GM19351 (cell line): ENCODE results near the gene FXYD5.
A peak's percentile ranks its signal among the peaks of the same experiment; 100 is the strongest.

Experiments
- ATAC-seq: cut with Tn5 transposase; IDR thresholded peaks from one replicate; pipeline ENCODE4 v1.9.1; 2021; ENCODE audit warnings: mild to moderate bottlenecking, moderate library complexity; ENCODE audit not compliant: unreplicated experiment

Gene FXYD5, protein sequence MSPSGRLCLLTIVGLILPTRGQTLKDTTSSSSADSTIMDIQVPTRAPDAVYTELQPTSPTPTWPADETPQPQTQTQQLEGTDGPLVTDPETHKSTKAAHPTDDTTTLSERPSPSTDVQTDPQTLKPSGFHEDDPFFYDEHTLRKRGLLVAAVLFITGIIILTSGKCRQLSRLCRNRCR

DNA sequence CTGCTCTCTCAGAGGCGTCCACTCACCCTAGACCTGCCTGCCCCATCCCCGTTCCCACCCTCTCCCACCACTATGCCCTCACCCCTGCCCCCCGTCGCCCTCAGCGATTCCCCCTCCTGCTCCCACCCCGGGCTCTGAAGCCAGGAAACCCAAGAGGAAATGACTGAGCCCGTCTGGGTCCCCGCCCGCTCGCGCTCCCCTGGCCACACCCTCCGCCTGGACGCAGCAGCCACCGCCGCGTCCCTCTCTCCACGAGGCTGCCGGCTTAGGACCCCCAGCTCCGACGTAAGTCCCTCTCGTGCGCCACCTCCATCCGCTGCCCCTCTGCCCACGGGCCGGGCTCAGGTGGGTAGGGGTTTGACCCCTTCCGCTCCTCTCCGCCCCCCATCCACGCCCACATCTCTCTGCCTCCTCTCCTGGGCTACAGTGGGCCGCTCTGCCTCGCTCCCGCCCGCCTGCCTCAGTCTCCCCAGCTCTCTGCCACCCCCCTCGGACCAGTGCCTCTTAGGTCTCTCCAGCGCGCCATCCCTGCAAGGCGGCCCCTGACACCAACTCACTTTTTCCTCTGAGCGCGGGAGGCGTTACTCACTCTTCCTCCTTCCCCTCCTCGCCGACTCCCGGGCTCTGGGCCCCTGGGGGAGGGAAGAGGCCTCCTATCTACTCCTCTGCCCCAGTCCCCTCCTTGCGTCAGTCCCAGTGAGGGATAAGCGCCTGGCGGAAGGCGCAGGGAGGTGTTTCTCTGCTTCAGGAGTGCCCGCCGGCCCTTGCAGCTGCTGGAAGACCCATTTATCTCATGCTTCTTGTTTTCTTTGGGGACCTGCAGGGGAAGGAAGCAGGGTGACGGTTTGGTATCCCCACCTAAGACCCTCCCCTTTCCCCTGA is at the start of gene FXYD5:
Gene FXYD5 (plus strand): TSS at position 211 of the 882 bp plus-strand sequence. CDS start 816 bp downstream, outside the sequence.
- ATAC-seq: peak; percentile 43

DNA sequence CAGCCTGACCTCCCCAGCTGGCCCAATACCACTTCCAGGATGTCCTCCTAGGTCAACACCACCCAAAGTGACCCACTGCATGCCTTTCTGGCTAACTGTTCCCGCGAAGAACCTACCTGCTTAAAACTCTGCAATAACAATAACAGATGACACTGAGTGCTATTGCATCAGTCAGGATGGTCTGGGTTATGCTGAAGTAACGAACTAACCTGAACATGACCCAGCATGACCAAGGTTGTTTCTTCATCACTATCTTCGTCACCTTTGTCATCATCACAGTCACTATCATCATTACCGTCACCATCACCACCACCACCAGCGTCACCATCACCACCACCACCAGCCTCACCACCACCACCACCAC is 49.5 kb upstream of the FXYD5 start:
- no peak for ATAC-seq

DNA sequence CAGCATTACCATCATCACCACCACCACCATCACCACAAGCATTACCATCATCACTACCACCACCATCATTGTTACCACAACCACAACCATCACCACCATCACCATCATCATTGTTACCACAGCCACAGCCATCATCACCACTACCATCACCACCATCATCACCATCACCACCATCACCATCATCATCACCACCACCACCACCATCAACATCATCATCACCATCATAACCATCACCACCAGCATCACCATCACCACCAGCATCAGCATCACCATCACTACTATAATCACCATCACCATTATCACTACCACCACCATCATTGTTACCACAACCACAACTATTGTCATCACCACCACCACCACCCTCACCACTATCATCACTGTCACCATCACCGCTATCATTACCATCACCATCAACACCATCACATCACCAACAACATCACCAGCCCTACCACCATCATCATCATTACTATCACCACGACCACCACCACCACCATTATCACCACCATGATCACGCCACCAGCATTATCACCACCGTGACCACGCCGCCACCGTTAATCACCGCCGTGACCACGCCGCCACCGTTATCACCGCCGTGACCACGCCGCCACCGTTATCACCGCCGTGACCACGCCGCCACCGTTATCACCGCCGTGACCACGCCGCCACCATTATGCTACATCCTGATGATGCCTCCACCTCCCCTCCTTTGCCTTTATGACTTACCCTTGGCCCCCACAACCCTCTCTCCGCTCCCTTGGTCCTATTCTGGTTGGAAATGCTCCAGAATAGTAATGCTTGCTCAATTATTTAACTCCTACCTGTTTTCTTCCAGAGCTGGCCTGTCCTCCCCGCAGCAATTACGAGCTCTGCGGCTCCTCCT is 48.9 kb upstream of the FXYD5 start:
- ATAC-seq: no peak

DNA sequence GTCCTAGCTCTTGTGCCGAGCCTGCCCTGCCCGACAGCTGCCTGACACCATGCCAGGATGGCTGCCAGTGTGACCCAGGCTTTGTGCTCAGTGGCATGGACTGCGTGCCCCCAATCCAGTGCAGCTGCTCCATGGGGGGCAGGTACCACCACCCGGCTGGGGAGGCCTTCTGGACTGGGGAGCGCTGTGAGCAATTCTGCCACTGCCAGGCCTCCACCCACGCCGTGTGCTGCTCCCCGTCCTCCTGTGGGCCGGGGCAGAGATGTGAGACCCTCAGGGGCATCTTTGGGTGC is 48.3 kb upstream of the FXYD5 start:
- no peak for ATAC-seq

DNA sequence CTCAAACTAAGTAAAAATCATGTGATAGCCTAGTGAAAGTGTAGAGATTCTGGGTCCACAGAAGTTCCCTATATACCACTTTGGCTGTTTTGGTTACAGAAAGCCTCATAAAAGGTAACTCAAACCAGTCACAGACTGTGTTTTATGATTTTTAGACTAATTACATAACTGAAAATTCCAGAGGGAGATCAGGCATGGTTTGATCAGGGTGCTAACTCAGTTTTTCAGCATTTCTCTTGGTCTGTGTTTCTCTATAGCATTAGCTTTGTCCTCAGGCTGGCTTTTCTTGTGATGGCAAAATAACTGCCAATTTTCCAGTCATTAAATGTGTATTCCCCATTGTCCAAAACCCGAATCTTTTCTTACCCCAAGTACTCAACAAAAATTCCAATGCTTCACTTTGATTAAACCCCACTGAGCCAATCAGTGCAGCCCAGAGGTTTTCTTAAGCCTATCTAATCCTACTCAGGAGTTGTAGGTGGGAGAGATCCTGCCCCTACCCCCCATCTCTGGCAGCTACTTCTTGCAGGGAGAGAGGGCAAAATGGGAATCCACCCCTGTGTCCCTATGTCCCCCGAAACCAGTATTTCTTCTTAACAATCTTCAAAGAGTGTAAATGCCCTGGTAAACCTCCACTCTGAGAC is 47.5 kb upstream of the FXYD5 start:
- ATAC-seq: no peak

DNA sequence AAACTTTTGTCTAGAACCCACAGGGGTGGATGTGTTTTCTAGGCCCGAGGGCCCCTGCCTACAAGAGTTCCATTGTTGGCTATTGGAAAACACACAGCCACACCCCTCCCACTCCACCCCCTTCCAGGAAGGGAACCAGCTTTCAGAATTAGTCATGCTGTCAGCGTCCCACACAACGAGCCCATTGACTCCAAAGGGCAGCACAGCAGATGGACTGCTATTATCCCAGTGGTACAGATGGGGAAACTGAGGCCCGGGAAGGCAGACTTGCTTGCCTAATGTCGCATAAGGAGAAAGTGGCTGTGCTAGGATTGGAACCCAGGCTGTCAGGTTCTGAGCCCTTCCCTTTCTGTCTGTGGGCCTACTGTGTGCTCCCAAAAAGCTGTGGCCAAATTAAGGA is 47.0 kb upstream of the FXYD5 start:
- no peak for ATAC-seq

DNA sequence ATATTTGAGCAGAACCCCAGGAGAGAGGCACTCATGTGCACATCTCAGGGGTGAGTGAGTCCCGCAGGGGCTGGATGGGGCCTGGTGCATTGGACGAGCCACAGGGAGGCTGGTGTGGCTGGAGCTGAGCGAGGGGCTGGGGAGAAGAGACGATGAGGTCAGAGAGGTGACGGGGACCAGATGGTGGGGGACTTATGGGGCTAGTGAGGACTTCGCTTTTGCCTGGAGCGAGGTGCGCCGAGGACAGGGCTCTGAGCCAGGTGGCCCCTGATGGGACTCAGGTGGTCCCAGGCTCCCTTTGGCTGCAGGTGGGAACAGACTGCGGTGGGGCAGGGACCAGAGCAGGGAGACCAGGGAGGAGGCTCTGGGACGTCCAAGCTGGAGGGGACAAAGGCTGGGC is 45.8 kb upstream of the FXYD5 start:
- no peak for ATAC-seq

DNA sequence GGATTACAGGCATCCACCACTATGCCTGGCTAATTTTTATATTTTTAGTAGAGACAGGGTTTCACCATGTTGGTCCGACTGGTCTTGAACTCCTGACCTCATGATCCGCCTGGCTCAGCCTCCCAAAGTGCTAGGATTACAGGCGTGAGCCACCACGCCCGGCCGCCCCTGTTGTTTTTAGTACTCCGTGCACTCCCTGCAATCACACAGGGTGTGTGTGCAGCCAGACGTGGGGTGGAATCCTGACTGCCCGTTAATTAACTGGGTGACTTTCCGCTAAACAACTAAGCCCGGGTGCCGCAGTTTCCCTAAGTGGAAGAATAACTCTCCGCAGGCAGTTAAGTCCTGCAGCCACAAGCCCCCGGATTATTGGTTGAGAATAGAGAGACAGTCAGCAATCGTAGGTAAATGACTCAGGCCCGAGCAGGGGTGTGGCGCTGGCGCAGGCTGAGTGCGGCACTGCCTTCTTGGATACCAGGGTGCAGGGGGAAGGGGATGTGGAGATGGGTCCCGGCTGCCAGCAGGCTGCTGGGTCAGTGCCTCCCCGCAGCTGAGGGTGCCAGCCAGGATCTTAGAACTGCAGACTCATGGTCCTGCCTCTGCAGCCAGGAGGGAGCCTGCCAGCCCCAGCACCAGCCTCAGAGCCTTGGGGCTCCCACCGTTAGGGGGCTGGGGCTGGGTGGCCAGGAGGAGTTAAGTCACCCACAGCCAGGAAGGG is 45.0 kb upstream of the FXYD5 start:
- no peak for ATAC-seq

DNA sequence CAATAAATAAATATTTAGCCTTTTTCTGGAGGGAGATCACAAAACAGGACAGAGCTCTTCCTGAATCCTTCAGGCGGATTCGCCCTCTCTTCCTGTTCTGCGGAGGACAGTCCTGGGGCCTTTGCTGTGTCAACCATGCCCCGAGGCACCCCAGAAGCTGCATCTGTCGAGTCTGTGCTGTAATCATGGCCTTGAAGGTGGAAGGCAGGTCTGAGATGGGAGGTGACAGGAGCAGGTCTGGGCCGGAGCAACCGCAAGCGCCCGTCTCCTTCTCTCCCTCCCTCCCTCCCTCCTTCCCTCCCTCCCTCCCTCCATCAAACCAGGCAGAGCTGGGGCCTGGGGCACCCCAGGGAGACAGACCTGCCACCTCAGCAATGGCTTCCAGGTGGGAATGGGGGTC is 43.6 kb upstream of the FXYD5 start:
- no peak for ATAC-seq

DNA sequence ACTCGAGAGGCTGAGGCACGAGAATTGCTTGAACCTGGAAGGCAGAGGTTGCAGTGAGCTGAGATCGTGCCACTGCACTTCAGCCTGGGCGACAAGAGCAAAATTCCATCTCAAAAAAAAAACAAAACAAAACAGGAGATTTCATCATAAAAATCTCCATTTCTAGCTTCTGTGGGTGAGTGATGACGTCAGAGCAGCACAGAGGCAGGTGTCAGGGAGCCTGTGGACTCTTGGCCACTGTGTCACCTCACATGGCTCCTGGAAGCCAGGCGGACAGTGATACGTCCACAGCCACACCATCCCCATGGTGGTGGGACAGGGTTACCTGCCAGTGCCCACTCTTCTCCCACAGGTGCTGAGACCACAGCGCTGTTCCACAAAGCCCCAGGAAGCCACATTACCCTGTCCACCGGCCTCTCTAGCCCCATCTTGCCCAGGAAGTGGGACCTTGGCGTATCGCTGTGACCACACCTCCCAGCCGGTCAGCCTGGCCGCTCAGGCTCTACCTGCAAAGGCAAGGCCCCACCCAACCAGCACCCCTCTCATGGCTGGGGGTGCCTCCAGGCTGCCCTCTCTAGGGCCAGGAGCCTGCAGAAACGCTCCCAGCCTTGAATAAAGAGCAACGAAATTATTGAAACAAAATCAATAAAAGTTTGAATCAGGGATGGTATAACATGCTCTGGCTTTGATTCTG is 41.4 kb upstream of the FXYD5 start:
- ATAC-seq: no peak

DNA sequence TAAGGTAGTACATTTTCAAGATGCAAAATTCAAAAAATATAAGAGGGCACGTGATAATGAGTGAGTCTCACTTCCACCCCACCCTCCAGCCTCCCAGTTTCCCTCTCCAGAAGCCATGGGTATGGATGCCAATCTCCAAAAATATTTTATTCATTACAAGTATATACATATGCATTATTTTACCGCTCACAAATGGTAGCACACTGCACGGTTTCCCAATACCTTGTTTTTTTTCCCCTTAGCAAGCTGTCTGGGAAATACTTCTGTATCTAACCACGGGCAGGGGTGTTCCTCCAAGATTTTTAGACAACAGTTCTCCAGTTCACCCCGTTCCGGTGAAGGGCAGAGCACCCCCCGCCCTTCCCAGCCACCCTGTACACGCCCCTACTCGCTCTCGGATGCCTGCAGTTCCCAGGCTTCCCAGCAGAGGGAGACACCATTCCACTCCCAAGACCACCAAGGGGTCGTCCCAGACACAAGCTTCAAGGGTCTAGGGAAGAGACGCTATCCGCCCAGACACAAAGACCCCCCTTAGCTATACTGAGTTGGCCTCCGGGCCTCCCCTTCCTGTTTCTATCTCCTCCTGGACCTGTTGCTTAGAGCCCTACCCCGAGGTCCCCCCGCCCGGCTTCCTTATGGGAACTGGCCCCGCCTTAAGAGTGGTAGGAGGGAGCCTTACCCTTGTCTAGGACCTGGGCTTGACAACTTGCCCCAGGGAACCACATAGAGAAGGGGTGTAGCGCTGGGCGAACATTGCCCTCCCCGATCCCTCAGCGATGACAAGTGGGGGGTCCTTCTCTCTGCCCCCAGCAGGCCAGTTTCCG is 40.0 kb upstream of the FXYD5 start:
- no peak for ATAC-seq

DNA sequence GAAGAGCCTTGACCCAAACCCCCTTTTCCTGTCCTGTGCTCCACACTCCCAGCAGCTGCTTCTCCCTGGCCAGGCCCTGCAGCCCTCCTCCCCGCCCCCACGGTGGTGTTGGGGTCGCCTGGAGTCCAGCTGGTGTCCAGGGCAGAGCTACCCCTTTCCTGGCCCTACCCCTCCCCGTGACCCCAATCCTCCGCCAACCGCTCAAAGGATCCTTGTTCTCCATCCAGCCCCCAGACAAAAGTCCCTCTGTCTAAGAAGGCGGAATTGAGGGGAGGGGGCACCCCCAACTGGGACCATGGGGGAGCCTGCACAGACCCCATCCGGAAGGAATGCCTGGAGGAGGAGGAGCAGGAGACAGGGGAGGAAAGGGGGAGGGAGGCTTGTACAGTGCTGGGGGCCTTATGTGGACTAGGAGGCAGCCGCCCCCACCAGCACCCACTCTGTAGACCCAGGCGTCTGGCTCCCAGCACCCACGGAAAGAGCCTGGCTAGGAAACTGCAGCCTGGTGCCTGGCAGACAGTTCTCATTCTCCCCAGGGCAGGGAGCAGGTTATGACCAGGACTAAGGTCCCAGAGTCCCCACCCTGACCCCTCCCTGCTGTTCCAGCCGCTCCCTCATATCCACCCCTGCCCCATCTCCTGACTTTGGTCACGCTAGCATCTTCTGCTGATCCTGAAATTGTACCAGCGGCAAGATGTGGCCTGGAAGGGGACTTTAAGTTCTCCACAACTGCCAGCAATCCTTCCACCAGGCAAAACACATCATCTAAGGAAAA is 39.2 kb upstream of the FXYD5 start, which contains the start of gene FXYD3:
Gene FXYD3 (plus strand): TSS at position 647 of the 775 bp plus-strand sequence. CDS start 3,554 bp downstream, outside the sequence.
- no peak for ATAC-seq

DNA sequence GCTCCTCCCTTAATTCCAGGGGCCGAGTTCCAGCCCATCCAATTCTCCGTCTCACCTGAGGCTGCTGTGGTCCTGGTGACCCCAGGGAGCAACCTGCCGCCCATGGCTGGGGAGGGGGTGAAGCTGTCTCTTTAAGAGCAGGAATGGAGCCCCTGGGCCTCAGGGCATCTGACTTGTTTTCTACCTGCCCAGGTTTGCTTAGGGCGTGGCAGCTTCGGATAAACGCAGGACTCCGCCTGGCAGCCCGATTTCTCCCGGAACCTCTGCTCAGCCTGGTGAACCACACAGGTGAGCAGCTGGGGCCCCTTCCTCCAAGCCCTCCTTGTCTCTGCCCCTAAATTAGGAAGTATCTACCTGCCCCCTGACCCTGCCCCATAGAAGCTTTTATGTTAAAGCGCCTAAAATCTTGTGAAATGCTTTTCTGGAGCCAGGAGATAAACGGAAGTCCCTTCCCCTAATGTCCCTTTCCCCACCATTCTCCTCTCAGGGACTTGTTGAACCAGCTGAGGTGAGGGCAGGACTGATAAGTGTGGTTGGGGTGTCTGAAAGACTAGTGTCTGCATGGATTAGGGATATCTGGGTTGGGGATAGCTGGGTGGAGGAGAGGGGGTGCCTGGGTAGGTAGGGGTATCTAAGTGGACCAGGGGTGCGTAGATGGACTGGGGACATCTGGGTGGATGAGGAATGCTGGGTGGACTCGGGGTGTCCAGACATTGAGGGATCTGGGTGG is 38.3 kb upstream of the FXYD5 start:
- ATAC-seq: no peak

DNA sequence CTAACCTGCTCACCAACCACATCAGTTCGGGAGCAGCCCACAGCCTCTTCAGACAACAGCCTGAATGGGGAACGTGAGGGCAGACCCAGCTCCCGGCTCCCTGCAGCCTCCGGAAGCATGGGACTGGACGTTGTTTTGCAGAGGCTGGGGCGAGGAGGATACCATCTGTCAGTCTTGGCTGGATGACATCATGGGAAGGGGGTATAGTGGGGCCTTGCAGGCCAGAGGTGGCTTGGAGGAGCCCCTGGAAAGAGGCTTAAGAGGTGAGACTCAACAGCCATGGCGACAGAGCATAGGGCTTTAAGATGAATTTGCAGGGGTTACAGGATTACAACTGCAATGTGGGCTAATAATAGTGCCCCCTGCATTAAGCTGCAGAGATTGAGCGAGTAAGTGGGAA is 37.4 kb upstream of the FXYD5 start:
- no peak for ATAC-seq

DNA sequence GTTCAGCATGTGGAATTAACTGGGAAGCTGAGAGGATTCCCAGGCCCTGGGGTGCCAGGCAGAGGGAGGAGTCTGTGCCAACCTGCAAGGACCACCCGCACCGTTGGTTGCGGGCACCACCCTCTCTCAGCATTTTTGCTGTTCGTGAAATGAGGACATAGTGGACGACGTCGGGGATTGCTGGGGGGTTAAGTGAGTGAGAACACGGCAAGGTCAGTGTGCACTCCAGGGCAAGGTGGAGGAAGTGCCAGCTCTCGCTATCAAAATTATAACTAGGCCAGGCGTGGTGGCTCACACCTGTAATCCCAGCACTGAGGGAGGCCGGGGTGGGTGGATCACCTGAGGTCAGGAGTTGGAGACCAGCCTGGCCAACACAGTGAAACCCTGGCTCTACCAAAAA is 36.7 kb upstream of the FXYD5 start:
- no peak for ATAC-seq

DNA sequence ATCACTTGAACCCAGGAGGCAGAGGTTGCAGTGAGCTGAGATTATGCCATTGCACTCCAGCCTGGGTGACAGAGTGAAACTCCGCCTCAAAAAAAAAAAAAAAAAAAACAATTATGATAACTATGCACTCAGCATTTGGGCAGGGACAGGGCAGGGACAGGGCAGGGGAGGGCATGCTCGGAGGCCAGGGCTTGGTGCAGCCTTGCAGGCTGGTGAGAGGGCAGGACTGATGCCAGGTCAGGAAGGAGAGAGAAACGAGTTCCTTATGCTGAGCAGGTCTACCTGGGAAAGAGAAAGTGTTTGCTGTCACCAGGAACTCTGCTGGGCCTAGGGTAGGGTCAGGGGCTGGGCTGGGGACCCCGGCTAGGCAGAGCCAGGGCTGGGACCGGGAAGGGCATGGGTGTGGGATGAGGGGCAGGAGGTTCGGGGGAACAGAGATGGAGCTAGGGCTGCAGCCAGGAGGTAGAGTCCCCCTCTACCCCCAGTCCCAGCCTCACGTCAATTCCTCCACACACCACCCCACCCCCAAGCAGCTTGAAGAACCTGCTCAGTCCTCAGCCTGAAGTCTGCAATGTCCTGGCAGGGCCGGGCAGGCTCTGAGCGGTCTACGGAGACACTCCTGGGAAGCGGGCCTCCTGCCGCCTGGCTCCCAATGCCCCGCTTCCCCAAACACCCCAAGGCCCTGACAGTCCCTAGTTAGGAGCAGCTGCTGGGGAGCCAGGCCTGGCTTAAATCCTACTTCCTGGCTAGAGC is 36.1 kb upstream of the FXYD5 start:
- ATAC-seq: no peak

DNA sequence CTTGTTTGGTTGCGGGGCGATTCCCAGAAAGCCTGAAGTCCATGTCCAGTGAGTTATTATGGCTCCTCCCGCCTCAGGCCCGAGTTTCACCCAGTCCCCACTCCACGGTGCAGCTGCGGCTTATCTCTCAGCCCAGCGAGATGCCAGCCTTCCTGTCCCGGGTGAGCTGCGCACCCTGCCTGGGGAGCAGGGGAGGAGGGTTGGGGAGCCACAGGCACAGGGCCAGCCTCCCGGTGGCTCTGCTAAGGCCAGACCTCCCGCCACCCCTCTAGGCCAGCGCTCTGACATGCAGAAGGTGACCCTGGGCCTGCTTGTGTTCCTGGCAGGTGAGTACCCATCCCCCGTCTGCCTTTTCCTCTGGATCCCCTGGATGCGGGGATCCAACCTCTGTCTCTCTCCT is 35.4 kb upstream of the FXYD5 start:
- no peak for ATAC-seq
